Loucy (cell line): Measurements from ENCODE around the gene FFAR4.

Experiments
- H2AFZ ChIP-seq: fragments of 200-600 bp; sonication (generic); 2 replicates; pipeline ENCODE4 v1.6.0; 2016; ENCODE audit warnings: antibody characterized with exemption, mild to moderate bottlenecking, low read length, moderate library complexity
- H3F3A ChIP-seq: fragments of 200-600 bp; 2 replicates; pipeline ENCODE4 v1.6.0; 2016; ENCODE audit warnings: antibody characterized with exemption, low read depth, mild to moderate bottlenecking
- H3K27me3 ChIP-seq: fragments of 200-600 bp; sonication (generic); 2 replicates; pipeline ENCODE4 v1.6.1; 2014; ENCODE audit warnings: low read length, mild to moderate bottlenecking; ENCODE audit not compliant: insufficient read depth, poor library complexity, severe bottlenecking
- H3K36me3 ChIP-seq: fragments of 200-600 bp; sonication (generic); 2 replicates; pipeline ENCODE4 v1.6.1; 2016; ENCODE audit warnings: low read length; ENCODE audit not compliant: insufficient read depth
- H3K4me1 ChIP-seq: fragments of 200-600 bp; sonication (generic); 2 replicates; pipeline ENCODE4 v1.5.1; 2014; ENCODE audit warnings: low read length, mild to moderate bottlenecking; ENCODE audit not compliant: insufficient read depth, poor library complexity, severe bottlenecking
- H3K4me2 ChIP-seq: fragments of 200-600 bp; sonication (generic); 2 replicates; pipeline ENCODE4 v1.6.0; 2014; ENCODE audit warnings: antibody characterized with exemption, low read length, low read depth, mild to moderate bottlenecking; ENCODE audit not compliant: poor library complexity, severe bottlenecking
- H3K4me3 ChIP-seq: fragments of 200-600 bp; sonication (generic); 2 replicates; pipeline ENCODE4 v1.5.1; 2014; ENCODE audit warnings: low read length, mild to moderate bottlenecking, mixed read lengths; ENCODE audit not compliant: poor library complexity, severe bottlenecking
- H3K79me2 ChIP-seq: fragments of 200-600 bp; sonication (generic); 2 replicates; pipeline ENCODE4 v1.6.1; 2014; ENCODE audit warnings: low read length; ENCODE audit not compliant: insufficient read depth
- H3K9ac ChIP-seq: fragments of 200-600 bp; sonication (generic); 2 replicates; pipeline ENCODE4 v1.6.0; 2014; ENCODE audit warnings: mild to moderate bottlenecking, low read depth, low read length, moderate library complexity; ENCODE audit not compliant: poor library complexity, severe bottlenecking
- H3K9me2 ChIP-seq: fragments of 200-600 bp; sonication (generic); replicated peaks from 2 replicates; pipeline ENCODE4 v1.6.1; 2016; ENCODE audit warnings: low read depth, low read length, mixed read lengths
- H3K9me3 ChIP-seq: fragments of 200-600 bp; sonication (generic); 2 replicates; pipeline ENCODE4 v1.6.1; 2014; ENCODE audit warnings: mild to moderate bottlenecking, antibody characterized with exemption, low read length, low read depth; ENCODE audit not compliant: insufficient read depth
- H4K20me1 ChIP-seq: fragments of 200-600 bp; sonication (generic); 2 replicates; pipeline ENCODE4 v1.6.0; 2014; ENCODE audit warnings: antibody characterized with exemption, low read length, mild to moderate bottlenecking; ENCODE audit not compliant: insufficient read depth, poor library complexity, severe bottlenecking
- EZH2phosphoT487 ChIP-seq: fragments of 200-600 bp; IDR thresholded peaks from 2 replicates; pipeline ENCODE4 v1.6.1; 2018; ENCODE audit warnings: antibody characterized with exemption, mild to moderate bottlenecking, moderate library complexity, borderline replicate concordance
- TF ChIP-seq, protein P1 (sequence below): fragments of 200-600 bp; sonication (generic); conservative IDR thresholded peaks from 2 replicates; pipeline ENCODE4 v1.5.1; 2014; ENCODE audit warnings: mild to moderate bottlenecking, antibody characterized with exemption, low read length

The FFAR4 gene

DNA sequence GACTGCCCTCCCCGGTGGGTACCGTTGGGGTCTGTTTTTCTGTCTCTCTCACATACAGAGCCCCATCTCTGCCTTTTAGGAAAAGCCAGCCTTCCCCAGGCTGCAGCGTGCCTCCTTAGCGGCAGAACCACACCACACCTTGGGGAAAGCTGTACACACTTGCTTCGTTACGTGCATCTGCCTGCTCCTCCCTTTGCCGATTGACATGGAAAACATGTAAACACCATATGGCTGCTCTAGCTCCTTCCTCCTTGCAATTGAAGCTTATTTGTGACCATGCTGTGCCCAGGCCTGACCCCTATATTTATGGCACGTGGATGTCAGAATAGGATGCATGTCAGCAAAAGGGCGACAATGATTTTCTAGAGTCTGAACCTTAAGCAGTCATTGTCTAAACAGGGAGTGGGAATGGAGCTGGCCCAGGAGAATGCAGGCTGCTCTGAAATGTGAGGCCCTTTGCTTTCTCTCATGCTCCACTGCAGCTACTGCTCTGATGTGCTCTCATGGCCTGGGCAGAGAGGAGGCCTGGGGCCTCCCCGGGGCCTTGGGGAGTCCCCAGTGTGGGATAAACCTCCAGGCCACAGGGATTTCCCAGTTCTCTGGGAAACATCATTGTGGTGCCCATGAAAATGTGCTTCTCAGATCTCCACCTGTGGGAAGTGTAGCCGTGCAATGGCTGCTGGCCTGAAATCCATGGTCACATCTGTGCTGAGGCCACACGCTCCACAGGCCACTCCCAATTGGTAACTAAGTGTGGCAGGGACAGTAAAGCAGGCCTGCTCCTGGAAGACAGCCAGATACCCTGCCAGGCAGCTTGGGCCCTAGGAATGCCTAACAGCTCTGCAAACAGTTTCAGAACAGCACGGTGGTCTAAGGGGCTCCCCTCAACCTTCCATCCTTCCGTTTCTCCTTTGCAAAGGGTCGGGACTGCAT, 64.4 kb downstream of the FFAR4 start:
- H3K27me3 ChIP-seq = no peaks in the 10 kb centered on the region
- H3F3A ChIP-seq = no peaks in the 10 kb centered on the region
- no peak overlapping the region for H3K9ac ChIP-seq
- H3K79me2 ChIP-seq = no peaks in the 10 kb centered on the region
- no peaks in the 10 kb centered on the region for H3K9me2 ChIP-seq
- H3K4me1 ChIP-seq = no peaks in the 10 kb centered on the region
- TF ChIP-seq EZH2phosphoT487 = no peak
- TF ChIP-seq, protein P1, sequence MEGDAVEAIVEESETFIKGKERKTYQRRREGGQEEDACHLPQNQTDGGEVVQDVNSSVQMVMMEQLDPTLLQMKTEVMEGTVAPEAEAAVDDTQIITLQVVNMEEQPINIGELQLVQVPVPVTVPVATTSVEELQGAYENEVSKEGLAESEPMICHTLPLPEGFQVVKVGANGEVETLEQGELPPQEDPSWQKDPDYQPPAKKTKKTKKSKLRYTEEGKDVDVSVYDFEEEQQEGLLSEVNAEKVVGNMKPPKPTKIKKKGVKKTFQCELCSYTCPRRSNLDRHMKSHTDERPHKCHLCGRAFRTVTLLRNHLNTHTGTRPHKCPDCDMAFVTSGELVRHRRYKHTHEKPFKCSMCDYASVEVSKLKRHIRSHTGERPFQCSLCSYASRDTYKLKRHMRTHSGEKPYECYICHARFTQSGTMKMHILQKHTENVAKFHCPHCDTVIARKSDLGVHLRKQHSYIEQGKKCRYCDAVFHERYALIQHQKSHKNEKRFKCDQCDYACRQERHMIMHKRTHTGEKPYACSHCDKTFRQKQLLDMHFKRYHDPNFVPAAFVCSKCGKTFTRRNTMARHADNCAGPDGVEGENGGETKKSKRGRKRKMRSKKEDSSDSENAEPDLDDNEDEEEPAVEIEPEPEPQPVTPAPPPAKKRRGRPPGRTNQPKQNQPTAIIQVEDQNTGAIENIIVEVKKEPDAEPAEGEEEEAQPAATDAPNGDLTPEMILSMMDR = no peak
- no peak overlapping the region for H2AFZ ChIP-seq
- H4K20me1 ChIP-seq = no peaks in the 10 kb centered on the region
- no peaks in the 10 kb centered on the region for H3K9me3 ChIP-seq
- no peak overlapping the region for H3K4me3 ChIP-seq
- H3K36me3 ChIP-seq = no peaks in the 10 kb centered on the region
- no peak overlapping the region for H3K4me2 ChIP-seq
